Stimulated activated CD8-positive, alpha-beta memory T cell treated with anti-CD3 and anti-CD28 coated beads, Interleukin-15, amount 100 ng/mL, for 4 hours (primary cell): ENCODE measurements around the gene SPOCK2.

Source experiments
- DNase-seq, 2 donors: peaks; one replicate each; pipeline ENCODE4 v3.0.0-alpha.2; 2020; ENCODE audit warnings: low read depth in 2 of 2

The SPOCK2 gene

GRCh38 chr10:72088889-72089575, 681 bp upstream of the SPOCK2 start:
- DNase-seq = no peak

GRCh38 chr10:72087392-72087968, 871 bp downstream of the SPOCK2 start:
- no peak for DNase-seq

- DNase-seq = no peak
Measured at GRCh38 chr10:72086466-72087391, 1.6 kb downstream of the SPOCK2 start.

- no peak for DNase-seq
Measured at GRCh38 chr10:72085864-72086465, 2.4 kb downstream of the SPOCK2 start.

- DNase-seq = no peak
Measured at GRCh38 chr10:72085166-72085565, 3.2 kb downstream of the SPOCK2 start.

GRCh38 chr10:72083790-72084459, 4.4 kb downstream of the SPOCK2 start:
- DNase-seq = peak; percentile 36 to 51

GRCh38 chr10:72082856-72083789, 5.2 kb downstream of the SPOCK2 start:
- DNase-seq = no peak

GRCh38 chr10:72081772-72082590, 6.4 kb downstream of the SPOCK2 start:
- no peak for DNase-seq

GRCh38 chr10:72081210-72081609, 7.1 kb downstream of the SPOCK2 start:
- DNase-seq = no peak

GRCh38 chr10:72080042-72080975, 8.0 kb downstream of the SPOCK2 start:
- DNase-seq = no peak

GRCh38 chr10:72079356-72079755, 9.0 kb downstream of the SPOCK2 start:
- peak; percentile 48 to 62 for DNase-seq

GRCh38 chr10:72077275-72077990, 10.9 kb downstream of the SPOCK2 start:
- no peak for DNase-seq

GRCh38 chr10:72076756-72077155, 11.6 kb downstream of the SPOCK2 start:
- no peak for DNase-seq

GRCh38 chr10:72075376-72076115, 12.8 kb downstream of the SPOCK2 start:
- DNase-seq = no peak

GRCh38 chr10:72074574-72075375, 13.6 kb downstream of the SPOCK2 start:
- no peak for DNase-seq
